Transverse colon (tissue), 3 donors: Measurements from ENCODE around the gene RPTOR.

Experiments
- POLR2A ChIP-seq: fragments of 450-650 bp; IDR thresholded peaks from one replicate; pipeline ENCODE4 v1.6.1; 2016; ENCODE audit warnings: antibody characterized with exemption, mild to moderate bottlenecking, moderate library complexity
- TF ChIP-seq, protein P1 (sequence below), 5 experiments: fragments of 200-600 bp in 3 of 5; fragments of 450-650 bp in 2 of 5; sonication (generic) in 3 of 5; IDR thresholded peaks; 1 replicate in 2 of 5; 2 replicates in 3 of 5; pipeline ENCODE4 v1.5.1; 2016 to 2017; ENCODE audit warnings: antibody characterized with exemption in 5 of 5, inconsistent platforms in 3 of 5, mild to moderate bottlenecking in 2 of 5, moderate library complexity in 1 of 5

DNA sequence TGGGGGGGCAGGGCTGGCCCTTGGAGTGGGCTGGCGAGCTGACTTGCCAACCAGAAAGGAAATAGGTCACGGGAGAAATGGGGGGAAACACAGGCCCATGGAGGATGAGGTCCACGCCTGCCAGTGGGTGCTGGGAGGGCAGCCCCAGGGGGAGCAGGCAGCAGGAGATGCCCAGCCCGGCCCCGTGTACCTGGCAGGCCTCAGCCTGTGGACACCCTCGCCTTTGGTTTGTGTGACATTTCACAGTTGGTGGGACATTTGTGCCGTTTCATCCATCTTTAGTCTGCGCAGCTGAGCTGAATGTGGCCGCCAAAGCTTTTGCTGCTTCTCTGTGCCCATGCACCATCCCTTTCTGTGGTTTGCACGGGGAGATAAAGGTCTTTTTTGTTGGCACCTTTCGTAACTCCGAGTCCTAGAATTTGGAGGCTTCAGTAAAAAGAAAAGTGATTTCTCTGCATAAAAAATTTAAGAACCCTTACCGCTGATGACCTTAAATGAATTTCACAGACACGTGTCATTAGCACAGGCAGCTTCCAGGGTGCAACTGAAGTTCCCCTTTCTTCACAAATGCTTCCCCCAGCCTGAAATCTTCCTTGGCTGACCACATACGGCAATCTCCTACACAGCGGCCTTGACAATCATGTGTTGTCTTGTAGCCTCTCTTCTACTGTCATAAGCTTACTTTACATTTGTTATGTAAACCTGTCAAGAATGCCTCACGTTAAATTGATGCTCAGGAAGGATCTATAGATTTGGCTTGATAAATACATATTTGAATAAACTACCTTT, 193.6 kb downstream of the RPTOR start:
- TF ChIP-seq POLR2A: no peak
- TF ChIP-seq, protein P1, sequence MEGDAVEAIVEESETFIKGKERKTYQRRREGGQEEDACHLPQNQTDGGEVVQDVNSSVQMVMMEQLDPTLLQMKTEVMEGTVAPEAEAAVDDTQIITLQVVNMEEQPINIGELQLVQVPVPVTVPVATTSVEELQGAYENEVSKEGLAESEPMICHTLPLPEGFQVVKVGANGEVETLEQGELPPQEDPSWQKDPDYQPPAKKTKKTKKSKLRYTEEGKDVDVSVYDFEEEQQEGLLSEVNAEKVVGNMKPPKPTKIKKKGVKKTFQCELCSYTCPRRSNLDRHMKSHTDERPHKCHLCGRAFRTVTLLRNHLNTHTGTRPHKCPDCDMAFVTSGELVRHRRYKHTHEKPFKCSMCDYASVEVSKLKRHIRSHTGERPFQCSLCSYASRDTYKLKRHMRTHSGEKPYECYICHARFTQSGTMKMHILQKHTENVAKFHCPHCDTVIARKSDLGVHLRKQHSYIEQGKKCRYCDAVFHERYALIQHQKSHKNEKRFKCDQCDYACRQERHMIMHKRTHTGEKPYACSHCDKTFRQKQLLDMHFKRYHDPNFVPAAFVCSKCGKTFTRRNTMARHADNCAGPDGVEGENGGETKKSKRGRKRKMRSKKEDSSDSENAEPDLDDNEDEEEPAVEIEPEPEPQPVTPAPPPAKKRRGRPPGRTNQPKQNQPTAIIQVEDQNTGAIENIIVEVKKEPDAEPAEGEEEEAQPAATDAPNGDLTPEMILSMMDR (IDR thresholded peaks at IDR 0.05): no peak
